ENCODE measurements around the gene CD300LF. TPM values are rescaled to one million over a fixed set of nuclear protein-coding genes. Genes with fewer than 3 reads are reported as not detected.

CD300LF gene
- total and polyA plus RNA-seq, 9 of the 15 experiments (the other 6 are each of a cell fraction or from before 2014, with no cell fraction given): not detected

GRCh38 chr17:74723891-74724290 lies 11.2 kb upstream of the CD300LF start:
- FAIRE-seq: no peak
- H3K27ac ChIP-seq (ENCODE audit: extremely low read depth, low read depth, low read length): no peak overlapping the region
- peaks cover 7 to 29% of the 10 kb centered on the region in 2 experiments; a peak in 4 of 5 replicates for H3K27me3 ChIP-seq (ENCODE audit: control insufficient read depth in 2 of 2, insufficient read depth in 2 of 2, low read length in 2 of 2)
- H3K4me1 ChIP-seq (replicated peaks in 1 of 2; ENCODE audit: control insufficient read depth in 2 of 2, insufficient read depth in 2 of 2, low read length in 2 of 2): no peaks in the 10 kb centered on the region
- no TSS peak for BruUV-seq (replicated peaks)
- no peaks in the 10 kb centered on the region for H3K9me1 ChIP-seq (ENCODE audit: control insufficient read depth, insufficient read depth, low read length)
- H4K20me1 ChIP-seq (replicated peaks; ENCODE audit: control insufficient read depth, insufficient read depth, low read length): no peaks in the 10 kb centered on the region
- no peaks in the 10 kb centered on the region for H3K36me3 ChIP-seq (ENCODE audit: control insufficient read depth, insufficient read depth, low read length)
- intact Hi-C loops (cut with micrococcal nuclease) (no loop called here), in situ Hi-C loops (cut with MboI) (no loop called here)
- no peak overlapping the region for H2AFZ ChIP-seq (ENCODE audit: low read depth, low read length)
- no peak for DNase-seq (ENCODE audit: extremely low read depth in 1 of 4, low spot score in 3 of 4)
- TF ChIP-seq RFX7 (CRISPR knock-in tag; IDR thresholded peaks at IDR 0.05) (no peak), ZFPM2 (CRISPR knock-in tag; IDR thresholded peaks at IDR 0.05) (no peak), ILF3 (IDR thresholded peaks at IDR 0.05; ENCODE audit: borderline replicate concordance) (no peak), MCM3 (IDR thresholded peaks at IDR 0.05) (no peak)
- peaks cover 9% of the 10 kb centered on the region; the same call in 1 of the 2 replicates for H3K9me3 ChIP-seq (replicated peaks; ENCODE audit: control insufficient read depth, insufficient read depth, low read depth, low read length)
- ATAC-seq: no peak
- H3K4me2 ChIP-seq (ENCODE audit: insufficient read depth, low read length): no peak overlapping the region
- H3K4me3 ChIP-seq: no peak overlapping the region
- WGBS (ENCODE audit: insufficient coverage, low coverage, missing lambda C conversion rate): 0% methylated on average over 5 of the region's 5 CpGs
- ChIA-PET CTCF (ENCODE audit: low intra/inter-chr PET ratio) (no interaction called here), POLR2A (interaction anchor here (1.1 kb wide), 1 partner anchor 10 kb away, joined by 3 read pairs; no protein-coding TSS in a partner anchor)
- H3K79me2 ChIP-seq (ENCODE audit: control insufficient read depth, insufficient read depth, low read length): no peaks in the 10 kb centered on the region
- H3K9ac ChIP-seq (ENCODE audit: insufficient read depth in 1 of 2, low read depth in 2 of 2, low read length in 2 of 2): no peak overlapping the region

GRCh38 chr17:74722782-74723181 lies 10.1 kb upstream of the CD300LF start:
- Histone ChIP-seq H3K4me3 (no peak overlapping the region), H3K36me3 (ENCODE audit: control insufficient read depth, insufficient read depth, low read length) (no peaks in the 10 kb centered on the region), H3K27me3 (ENCODE audit: control insufficient read depth in 2 of 2, insufficient read depth in 2 of 2, low read length in 2 of 2) (peaks cover 7 to 29% of the 10 kb centered on the region in 2 experiments), H3K79me2 (ENCODE audit: control insufficient read depth, insufficient read depth, low read length) (no peaks in the 10 kb centered on the region), H3K27ac (ENCODE audit: extremely low read depth, low read depth, low read length) (no peak overlapping the region), H3K9me3 (replicated peaks; ENCODE audit: control insufficient read depth, insufficient read depth, low read depth, low read length) (no peaks in the 10 kb centered on the region), H3K4me2 (ENCODE audit: insufficient read depth, low read length) (no peak overlapping the region), H3K4me1 (replicated peaks in 1 of 2; ENCODE audit: control insufficient read depth in 2 of 2, insufficient read depth in 2 of 2, low read length in 2 of 2) (no peaks in the 10 kb centered on the region), H2AFZ (ENCODE audit: low read depth, low read length) (no peak overlapping the region), H3K9me1 (ENCODE audit: control insufficient read depth, insufficient read depth, low read length) (no peaks in the 10 kb centered on the region), H4K20me1 (replicated peaks; ENCODE audit: control insufficient read depth, insufficient read depth, low read length) (no peaks in the 10 kb centered on the region), H3K9ac (ENCODE audit: insufficient read depth in 1 of 2, low read depth in 2 of 2, low read length in 2 of 2) (no peak overlapping the region)
- 36% methylated on average over 4 of the region's 4 CpGs for WGBS (ENCODE audit: insufficient coverage, low coverage, missing lambda C conversion rate)
- no peak for TF ChIP-seq SLC30A9 (CRISPR knock-in tag; IDR thresholded peaks at IDR 0.05)
- no peak for DNase-seq (ENCODE audit: extremely low read depth in 1 of 4, low spot score in 3 of 4)
- CTCF ChIA-PET (ENCODE audit: low intra/inter-chr PET ratio): no interaction called here
- intact Hi-C loops (cut with micrococcal nuclease) (no loop called here), in situ Hi-C loops (cut with MboI) (no loop called here)
- POLR2A ChIA-PET: interaction anchor here (0.5 kb wide), 1 partner anchor 239 kb away, joined by 3 read pairs; no protein-coding TSS in a partner anchor
- no TSS peak for BruUV-seq (replicated peaks)
- no peak for ATAC-seq
- FAIRE-seq: no peak

Data from K562 (cell line).